Activated naive CD8-positive, alpha-beta T cell treated with anti-CD3 and anti-CD28 coated beads for 36 hours (primary cell): ENCODE data around the gene PRMT7. TPM values are rescaled to one million over a fixed set of nuclear protein-coding genes. Genes with fewer than 3 reads are reported as not detected.

ENCODE experiments used
- DNase-seq: peaks from one replicate; pipeline ENCODE4 v3.0.0; 2021
- H3K27ac Mint-ChIP-seq: one replicate; pipeline ENCODE4 v1.8.0; 2022; ENCODE audit warnings: mild to moderate bottlenecking, moderate library complexity, mixed read lengths
- H3K27me3 Mint-ChIP-seq: one replicate; pipeline ENCODE4 v1.8.0; 2022; ENCODE audit warnings: mild to moderate bottlenecking, mixed read lengths
- H3K36me3 Mint-ChIP-seq: one replicate; pipeline ENCODE4 v1.8.0; 2021; ENCODE audit warnings: mild to moderate bottlenecking, mixed read lengths
- H3K4me1 Mint-ChIP-seq: one replicate; pipeline ENCODE4 v1.8.0; 2021; ENCODE audit warnings: mixed read lengths
- H3K4me3 Mint-ChIP-seq: one replicate; pipeline ENCODE4 v1.8.0; 2022; ENCODE audit warnings: mild to moderate bottlenecking, moderate library complexity, mixed read lengths
- H3K9me3 Mint-ChIP-seq: one replicate; pipeline ENCODE4 v1.8.0; 2022; ENCODE audit warnings: mixed read lengths
- total RNA-seq, 2 experiments: library from RNA; stranded (reverse); gene quantifications; one replicate each; pipeline ENCODE4 v1.2.3, GENCODE V29; 2021

PRMT7 gene, protein sequence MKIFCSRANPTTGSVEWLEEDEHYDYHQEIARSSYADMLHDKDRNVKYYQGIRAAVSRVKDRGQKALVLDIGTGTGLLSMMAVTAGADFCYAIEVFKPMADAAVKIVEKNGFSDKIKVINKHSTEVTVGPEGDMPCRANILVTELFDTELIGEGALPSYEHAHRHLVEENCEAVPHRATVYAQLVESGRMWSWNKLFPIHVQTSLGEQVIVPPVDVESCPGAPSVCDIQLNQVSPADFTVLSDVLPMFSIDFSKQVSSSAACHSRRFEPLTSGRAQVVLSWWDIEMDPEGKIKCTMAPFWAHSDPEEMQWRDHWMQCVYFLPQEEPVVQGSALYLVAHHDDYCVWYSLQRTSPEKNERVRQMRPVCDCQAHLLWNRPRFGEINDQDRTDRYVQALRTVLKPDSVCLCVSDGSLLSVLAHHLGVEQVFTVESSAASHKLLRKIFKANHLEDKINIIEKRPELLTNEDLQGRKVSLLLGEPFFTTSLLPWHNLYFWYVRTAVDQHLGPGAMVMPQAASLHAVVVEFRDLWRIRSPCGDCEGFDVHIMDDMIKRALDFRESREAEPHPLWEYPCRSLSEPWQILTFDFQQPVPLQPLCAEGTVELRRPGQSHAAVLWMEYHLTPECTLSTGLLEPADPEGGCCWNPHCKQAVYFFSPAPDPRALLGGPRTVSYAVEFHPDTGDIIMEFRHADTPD
- 10 to 100 TPM; 68.9 to 72.0 TPM for total RNA-seq

DNA sequence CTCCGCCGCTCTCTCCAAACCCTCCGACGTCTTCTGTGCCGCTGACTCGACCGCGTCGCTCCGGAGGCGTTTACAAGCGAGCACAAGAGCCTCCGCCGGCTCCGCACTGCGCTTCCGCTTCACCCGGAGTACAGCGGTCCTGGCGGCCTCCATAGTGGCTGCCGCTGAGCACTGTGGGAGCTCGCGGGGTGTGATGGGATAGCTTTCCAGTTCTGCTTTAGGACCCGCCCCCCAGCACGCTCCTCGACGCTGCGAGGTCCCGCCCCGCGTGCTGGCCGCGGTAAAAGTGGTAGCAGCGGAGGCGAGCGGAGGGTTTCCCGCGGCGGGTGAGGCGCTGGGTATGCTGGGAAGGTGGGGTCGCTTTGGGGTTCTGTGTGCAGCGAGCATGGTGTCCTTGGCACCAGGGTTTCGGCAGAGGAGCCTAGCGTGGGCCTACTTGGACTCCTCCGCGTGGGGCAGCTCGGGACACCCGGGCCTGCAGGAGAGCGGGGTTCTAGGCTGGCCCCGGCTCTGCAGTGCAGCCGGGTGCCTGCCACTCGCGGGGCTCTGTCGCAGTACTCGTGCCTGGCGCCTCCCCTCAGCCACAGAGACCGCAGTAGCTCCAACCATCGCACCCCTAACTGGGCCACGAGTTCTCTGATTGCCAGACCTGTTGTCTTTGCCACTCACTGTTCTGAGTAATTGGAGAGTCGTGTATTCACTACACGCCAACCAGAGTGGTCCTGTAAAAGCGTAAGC lies at the start of gene PRMT7, which contains the start of gene SLC7A6OS:
PRMT7 (plus strand) TSS at position 246 of the 738 bp plus-strand sequence. CDS start 4,961 bp downstream, outside the sequence.
SLC7A6OS (minus strand) TSS at position 173 of the 738 bp plus-strand sequence; CDS start at position 153, 20 bp downstream.
- no peaks in the 10 kb centered on the region for H3K27me3 Mint-ChIP-seq

DNA sequence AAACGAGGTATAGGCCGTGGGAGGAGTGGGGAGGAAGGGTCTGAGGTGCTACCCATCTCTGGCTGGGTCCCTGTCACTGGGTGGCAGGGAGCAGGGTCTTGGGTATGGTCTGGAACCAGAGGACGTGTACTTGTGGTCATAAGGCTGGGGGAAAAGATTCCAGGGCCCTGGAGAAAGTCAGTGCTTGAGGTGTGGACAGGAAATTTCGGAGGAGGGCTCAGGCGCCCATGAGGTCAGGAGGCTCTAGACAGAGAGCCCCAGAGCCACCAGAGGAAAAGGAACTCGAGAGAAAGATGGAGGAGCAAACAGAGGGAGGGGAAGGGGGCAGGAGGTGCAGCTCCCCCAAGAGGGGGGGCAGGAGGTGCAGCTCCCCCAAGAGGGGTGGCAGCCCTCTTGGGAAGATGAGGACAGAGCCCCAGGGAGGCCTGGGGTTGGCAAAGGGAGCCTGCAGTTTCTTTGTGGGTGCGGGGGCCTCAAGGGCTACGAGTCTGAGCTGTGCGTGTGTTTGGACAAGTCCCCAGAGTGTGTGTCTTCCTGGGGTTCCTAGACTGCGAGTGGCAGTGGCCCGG lies 47.2 kb upstream of the PRMT7 start:
- H3K36me3 Mint-ChIP-seq: peaks cover 21% of the 10 kb centered on the region
- peak overlapping the region; percentile 91 for H3K27ac Mint-ChIP-seq
- peaks cover 43% of the 10 kb centered on the region for H3K4me1 Mint-ChIP-seq
- DNase-seq: no peak
- peak overlapping the region; percentile 91 for H3K4me3 Mint-ChIP-seq
- no peaks in the 10 kb centered on the region for H3K27me3 Mint-ChIP-seq
- no peaks in the 10 kb centered on the region for H3K9me3 Mint-ChIP-seq

More for the DNA sequence above, at the start of gene PRMT7, which contains the start of gene SLC7A6OS:
- H3K9me3 Mint-ChIP-seq: no peaks in the 10 kb centered on the region
- peak within 1 kb of the TSS; percentile 93 for H3K4me3 Mint-ChIP-seq
- H3K36me3 Mint-ChIP-seq: peaks cover 19% of the 10 kb centered on the region
- DNase-seq: peak; percentile 95
- H3K27ac Mint-ChIP-seq: peak within 1 kb of the TSS; percentile 95
- peaks cover 41% of the 10 kb centered on the region for H3K4me1 Mint-ChIP-seq

DNA sequence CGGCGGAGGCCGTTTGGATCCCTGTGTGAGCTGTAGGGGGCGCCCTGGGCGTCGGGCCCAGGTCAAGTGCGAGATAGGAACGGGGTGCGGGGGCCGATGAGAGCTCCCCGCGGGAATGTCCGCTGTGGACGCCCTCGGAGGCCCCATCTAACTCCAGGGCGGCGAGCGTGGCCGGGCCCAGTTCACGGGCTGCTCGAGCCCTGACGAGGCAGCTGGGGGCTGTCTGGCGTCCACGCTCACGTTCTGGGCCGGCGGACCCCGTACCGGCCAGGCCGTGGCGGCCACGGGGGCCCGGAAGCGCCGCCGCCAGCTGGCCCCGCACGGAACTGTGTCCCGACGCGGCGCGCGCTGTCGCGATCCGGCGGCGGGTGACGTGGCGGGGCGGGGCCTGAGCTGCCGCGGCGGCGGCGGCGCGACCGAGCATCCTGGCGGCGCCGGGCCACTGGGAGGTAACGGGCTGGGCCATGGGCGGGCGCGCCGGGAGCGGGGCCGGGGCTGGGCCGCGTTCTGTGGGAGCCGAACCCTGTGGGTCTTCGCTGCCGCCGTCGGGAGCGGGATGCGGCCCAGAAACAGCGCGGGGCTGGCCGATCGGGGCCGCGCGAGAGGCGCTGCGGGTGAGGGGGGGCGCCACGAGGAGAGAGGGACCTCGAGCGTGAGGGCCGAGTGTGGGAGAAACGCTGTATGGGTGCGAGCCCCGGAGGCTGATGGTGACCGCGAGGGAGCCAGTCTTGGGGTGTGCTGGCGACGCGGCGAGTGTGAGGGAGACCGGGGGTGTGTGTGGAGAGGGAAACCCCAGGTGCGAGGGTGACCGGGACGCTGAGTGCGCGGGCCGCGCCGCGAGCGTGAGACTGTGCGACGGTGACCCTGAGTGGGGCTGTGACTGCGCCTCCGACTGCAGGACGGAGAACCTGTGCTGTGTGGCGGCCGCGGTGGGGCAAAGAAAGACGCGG lies 46.4 kb upstream of the PRMT7 start, which contains the start of gene SLC7A6:
SLC7A6 (plus strand) TSS at position 399 of the 950 bp plus-strand sequence. CDS start 10,201 bp downstream, outside the sequence.
- H3K4me1 Mint-ChIP-seq: peaks cover 48% of the 10 kb centered on the region

DNA sequence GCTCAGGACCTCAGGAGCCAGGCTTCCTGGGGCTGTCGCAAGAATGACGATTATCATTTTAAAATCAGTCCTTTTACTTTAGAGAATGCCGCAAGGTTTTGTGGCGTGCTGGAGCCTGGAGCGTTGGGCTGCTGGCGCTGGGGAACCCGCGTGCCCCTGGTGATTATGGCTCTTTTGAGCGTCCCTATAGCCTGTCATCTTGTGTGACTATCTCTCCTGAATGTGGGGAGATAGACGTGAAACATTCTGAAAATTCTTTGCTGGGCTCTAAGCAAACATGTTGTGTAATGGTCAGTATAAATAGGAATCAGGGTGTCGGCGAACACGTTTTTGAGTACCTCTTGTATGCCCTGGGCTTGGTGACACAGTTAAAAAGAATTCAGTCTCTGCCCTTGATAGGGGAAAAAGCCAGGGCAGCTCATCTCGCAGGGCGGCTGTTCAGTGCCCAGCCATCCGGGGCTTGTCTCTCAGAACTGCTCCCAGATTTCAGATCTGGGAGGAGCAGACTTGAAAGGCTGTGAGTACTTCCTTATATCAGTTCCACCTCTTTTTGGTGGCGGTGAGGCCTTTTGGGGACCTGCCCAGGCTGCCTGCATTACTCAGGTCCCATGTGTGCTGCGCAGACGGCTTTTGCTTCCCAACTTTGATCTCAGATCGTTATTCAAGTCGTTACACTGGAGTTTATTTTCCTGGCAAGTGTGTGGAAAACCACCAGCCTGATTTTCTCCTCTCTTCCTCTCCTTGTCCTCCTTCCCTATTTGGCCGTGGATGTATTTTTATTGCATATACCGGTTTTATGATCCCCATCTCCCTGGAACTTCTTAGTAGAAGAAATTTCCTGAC lies 45.5 kb upstream of the PRMT7 start:
- DNase-seq: peak; percentile 59
- H3K36me3 Mint-ChIP-seq: peaks cover 33% of the 10 kb centered on the region
- H3K9me3 Mint-ChIP-seq: no peaks in the 10 kb centered on the region
- peak overlapping the region; percentile 95 for H3K27ac Mint-ChIP-seq
- H3K4me3 Mint-ChIP-seq: peak overlapping the region; percentile 91
- H3K27me3 Mint-ChIP-seq: no peaks in the 10 kb centered on the region
- peaks cover 57% of the 10 kb centered on the region for H3K4me1 Mint-ChIP-seq

More for the DNA sequence above, 46.4 kb upstream of the PRMT7 start, which contains the start of gene SLC7A6:
- peak; percentile 90 for DNase-seq
- peak within 1 kb of the TSS; percentile 91 for H3K4me3 Mint-ChIP-seq
- peaks cover 27% of the 10 kb centered on the region for H3K36me3 Mint-ChIP-seq
- H3K27ac Mint-ChIP-seq: peak within 1 kb of the TSS; percentile 95
- no peaks in the 10 kb centered on the region for H3K27me3 Mint-ChIP-seq
- no peaks in the 10 kb centered on the region for H3K9me3 Mint-ChIP-seq

DNA sequence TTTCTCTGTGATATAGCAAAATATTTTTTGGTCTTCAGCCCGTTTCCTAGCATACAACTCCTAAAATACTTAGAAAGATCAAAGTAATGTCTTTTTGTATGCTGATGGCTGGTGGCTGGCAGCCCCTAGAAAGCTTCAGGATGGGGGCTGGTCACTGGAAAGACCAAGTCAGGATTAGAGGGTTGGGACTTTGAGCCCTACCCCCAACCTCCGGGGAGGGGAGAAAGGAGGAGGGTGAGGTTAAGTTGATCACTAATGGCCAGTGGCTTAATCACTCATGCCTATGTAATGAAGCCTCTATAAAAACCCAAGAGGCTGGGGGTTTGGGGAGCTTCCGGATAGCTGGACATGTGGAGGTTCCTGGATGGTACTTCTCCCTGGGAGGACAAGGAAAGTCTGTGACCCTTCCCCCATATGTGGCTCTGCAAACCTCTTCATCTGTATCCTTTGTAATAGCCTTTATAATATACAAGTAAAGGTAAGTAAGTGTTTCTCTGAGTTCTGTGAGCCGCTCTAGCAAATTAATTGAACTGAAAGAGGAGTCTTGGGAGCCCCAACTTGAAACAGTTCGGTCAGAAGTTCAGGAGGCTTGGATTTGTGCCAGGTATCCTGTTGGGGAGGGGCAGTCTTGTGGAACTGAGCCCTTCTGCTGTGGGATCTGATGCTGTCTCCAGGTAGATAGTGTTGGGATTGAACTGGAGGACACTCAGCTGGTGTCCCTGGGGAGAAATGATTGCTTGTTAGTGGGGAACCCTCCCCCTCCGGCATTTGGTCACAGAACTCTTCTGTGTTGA lies 43.0 kb upstream of the PRMT7 start:
- Mint-ChIP-seq H3K27me3 (no peaks in the 10 kb centered on the region), H3K4me3 (peak overlapping the region; percentile 63), H3K4me1 (peaks cover 73% of the 10 kb centered on the region), H3K9me3 (no peaks in the 10 kb centered on the region), H3K27ac (peak overlapping the region; percentile 84), H3K36me3 (peaks cover 48% of the 10 kb centered on the region)
- no peak for DNase-seq

DNA sequence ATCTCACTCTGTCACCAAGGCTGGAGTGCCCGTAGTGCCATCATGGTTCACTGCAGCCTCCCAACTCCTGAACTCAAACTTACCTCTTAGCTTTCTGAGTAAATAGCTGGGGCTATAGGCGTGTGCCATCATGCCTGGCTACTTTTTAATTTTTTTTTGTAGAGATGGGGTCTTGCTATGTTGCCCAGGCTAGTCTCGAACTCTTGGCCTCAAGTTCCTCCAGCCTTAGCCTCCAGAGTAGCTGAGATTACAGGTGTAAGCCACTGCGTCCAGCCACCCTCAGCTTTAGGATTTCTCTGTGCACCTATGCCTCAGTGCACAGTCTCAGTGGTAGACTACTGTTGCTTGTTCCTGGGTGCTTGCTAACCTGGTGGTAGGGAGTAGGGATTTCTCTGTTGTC lies 41.0 kb upstream of the PRMT7 start:
- Mint-ChIP-seq H3K4me1 (peaks cover 83% of the 10 kb centered on the region), H3K27me3 (no peaks in the 10 kb centered on the region)

DNA sequence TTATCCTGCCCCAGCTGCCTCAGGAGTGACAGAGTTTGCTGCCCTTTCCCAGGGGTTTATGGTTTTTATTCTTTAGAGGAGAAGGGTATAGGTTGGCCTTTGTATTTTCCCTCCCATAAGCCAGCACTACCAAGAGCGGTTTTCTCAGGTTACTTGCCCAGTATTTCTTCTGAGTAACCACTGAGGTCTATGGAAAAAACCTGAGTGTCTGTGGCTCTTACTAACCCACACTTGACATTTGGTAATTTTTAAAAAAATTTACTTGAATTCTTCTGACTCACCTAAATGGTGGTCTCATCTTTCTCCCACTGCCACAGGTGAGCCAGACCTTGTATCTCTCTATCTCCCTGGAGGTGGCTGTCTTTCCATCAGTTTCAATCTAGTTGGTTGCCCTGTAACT lies 40.5 kb upstream of the PRMT7 start:
- Mint-ChIP-seq H3K4me3 (peak overlapping the region; percentile 43), H3K27me3 (no peaks in the 10 kb centered on the region), H3K27ac (peak overlapping the region; percentile 93), H3K9me3 (no peaks in the 10 kb centered on the region), H3K36me3 (peaks cover 69% of the 10 kb centered on the region), H3K4me1 (peaks cover 89% of the 10 kb centered on the region)
- DNase-seq: no peak

More for the DNA sequence above, 41.0 kb upstream of the PRMT7 start:
- Mint-ChIP-seq H3K9me3 (no peaks in the 10 kb centered on the region), H3K27ac (peak overlapping the region; percentile 93), H3K36me3 (peaks cover 64% of the 10 kb centered on the region), H3K4me3 (peak overlapping the region; percentile 30)
- DNase-seq: no peak

DNA sequence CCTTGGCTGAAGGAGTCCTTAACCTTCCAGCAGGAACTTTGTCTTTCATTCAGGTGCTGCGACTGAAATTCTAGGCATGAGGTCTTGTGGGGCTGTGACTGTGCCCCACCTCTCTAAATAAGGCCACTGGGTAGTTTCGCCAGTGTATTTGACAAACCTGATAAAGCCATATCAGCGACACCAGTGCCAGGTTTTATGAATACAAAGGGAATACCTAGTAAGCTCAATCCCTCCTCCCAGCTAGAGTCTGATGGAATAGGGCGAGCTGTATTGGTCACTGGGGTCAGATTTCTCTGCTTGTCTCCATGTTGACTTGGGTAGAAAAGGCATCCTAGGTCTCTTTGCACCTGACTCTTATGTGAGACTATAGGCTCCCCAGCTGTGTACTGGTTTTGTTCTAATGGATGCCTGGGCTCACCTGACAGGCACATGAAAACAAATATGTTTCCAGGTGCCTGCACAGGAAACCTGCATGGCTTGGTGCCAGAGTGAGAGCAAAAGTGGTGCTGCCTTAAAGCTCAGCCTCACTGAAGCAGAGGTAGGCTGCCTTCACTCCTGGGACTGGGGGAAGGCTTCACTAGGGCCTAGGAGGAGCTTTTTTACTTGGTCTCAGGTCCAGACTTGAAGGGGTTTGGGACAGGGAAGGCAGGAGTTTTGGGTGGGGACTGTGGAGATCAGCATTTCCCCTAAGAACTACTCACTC lies 38.2 kb upstream of the PRMT7 start:
- DNase-seq: no peak
- Mint-ChIP-seq H3K9me3 (no peaks in the 10 kb centered on the region), H3K36me3 (peaks cover 63% of the 10 kb centered on the region), H3K27ac (peak overlapping the region; percentile 93), H3K27me3 (no peaks in the 10 kb centered on the region), H3K4me1 (peaks cover 82% of the 10 kb centered on the region), H3K4me3 (peak overlapping the region; percentile 55)

DNA sequence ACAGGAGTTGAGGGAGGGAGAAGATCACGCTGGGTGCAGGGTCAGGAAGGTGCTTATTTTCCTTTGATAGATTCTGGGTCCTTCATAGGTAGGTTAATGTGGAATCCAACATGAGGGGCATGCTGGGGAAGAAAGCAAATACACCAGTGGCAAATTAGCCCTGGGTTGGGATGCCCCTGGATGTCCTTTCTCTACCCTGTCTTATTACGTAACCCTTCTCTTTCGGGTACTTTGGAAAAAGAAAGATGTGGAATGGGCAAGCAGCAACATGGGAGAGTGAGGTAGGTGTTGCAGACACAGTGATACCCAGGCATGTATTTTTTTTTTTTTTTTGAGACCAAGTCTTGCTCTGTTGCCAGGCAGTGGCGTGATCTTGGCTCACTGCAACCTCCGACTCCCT lies 37.4 kb upstream of the PRMT7 start:
- H3K4me1 Mint-ChIP-seq: peaks cover 76% of the 10 kb centered on the region
- peak overlapping the region; percentile 55 for H3K4me3 Mint-ChIP-seq

DNA sequence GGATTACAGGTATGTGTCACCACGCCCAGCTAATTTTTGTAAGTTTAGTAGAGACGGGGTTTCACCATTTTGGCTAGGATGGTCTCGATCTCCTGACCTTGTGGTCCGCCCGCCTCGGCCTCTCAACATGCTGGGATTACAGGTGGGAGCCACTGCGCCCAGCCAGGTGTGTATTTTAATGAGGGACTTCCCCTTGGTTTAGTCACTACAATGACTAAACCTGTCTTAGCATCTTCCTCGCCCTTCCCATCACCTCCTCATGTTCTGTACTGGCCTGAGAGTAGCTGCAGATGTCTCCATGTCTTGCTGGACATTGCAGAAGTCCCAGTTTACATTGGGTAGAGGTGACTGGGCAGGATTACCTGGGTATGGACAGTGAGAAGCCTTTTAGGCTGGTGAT lies 36.9 kb upstream of the PRMT7 start:
- Mint-ChIP-seq H3K36me3 (peaks cover 58% of the 10 kb centered on the region), H3K4me1 (peaks cover 75% of the 10 kb centered on the region), H3K4me3 (no peak overlapping the region), H3K27ac (peak overlapping the region; percentile 93), H3K27me3 (no peaks in the 10 kb centered on the region), H3K9me3 (no peaks in the 10 kb centered on the region)
- DNase-seq: no peak

More for the DNA sequence above, 37.4 kb upstream of the PRMT7 start:
- no peak for DNase-seq
- Mint-ChIP-seq H3K27me3 (no peaks in the 10 kb centered on the region), H3K27ac (peak overlapping the region; percentile 93), H3K9me3 (no peaks in the 10 kb centered on the region), H3K36me3 (peaks cover 58% of the 10 kb centered on the region)

DNA sequence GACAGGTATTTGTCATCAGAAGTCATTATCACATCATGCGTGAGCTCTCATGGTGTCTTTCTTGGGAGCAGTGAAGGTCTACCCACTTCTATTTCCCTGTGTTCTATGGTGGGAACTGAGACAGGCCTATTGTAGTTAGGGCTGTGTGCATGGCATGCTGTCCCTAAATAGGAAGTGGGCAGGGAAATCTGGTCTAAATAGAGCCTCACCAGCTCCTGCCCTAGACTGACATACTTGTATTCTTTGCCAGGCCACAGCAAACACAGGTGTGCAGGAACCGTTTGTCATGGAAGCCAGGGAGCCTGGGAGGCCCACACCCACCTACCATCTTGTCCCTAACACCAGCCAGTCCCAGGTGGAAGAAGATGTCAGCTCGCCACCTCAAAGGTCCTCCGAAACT lies 36.4 kb upstream of the PRMT7 start:
- peaks cover 73% of the 10 kb centered on the region for H3K4me1 Mint-ChIP-seq
- H3K36me3 Mint-ChIP-seq: peaks cover 57% of the 10 kb centered on the region
- no peak for DNase-seq
- H3K27me3 Mint-ChIP-seq: no peaks in the 10 kb centered on the region
- no peaks in the 10 kb centered on the region for H3K9me3 Mint-ChIP-seq
- peak overlapping the region; percentile 93 for H3K27ac Mint-ChIP-seq
- no peak overlapping the region for H3K4me3 Mint-ChIP-seq
